Naive thymus-derived CD4-positive, alpha-beta T cell (primary cell): ENCODE results near the gene TMEM184A. TPM values are rescaled to one million over a fixed set of nuclear protein-coding genes. Genes with fewer than 3 reads are reported as not detected.

Source experiments
- ATAC-seq: fragments of 150-1000 bp; cut with Tn5 transposase; 2 replicates; pipeline ENCODE4 v1.10.0; 2021; ENCODE audit warnings: mild to moderate bottlenecking, moderate library complexity
- CTCF ChIA-PET: fragments of 350-600 bp; sonication (Branson Sonifier 250); formaldehyde crosslinking; loops from one replicate; lab custom pipeline; 2021; ENCODE audit warnings: antibody characterized with exemption; lab: Charles Lee
- POLR2A ChIA-PET: fragments of 350-600 bp; sonication (Branson Sonifier 250); formaldehyde crosslinking; loops from one replicate; lab custom pipeline; 2021; ENCODE audit warnings: antibody characterized with exemption, inconsistent platforms; lab: Charles Lee
- DNase-seq, 9 donors: peaks; one replicate each; pipeline versions ENCODE4 v3.0.0 to v3.0.0-alpha.2; 2020 to 2022; ENCODE audit warnings: mixed read lengths in 1 of 9
- H3K27ac ChIP-seq: one replicate; pipeline ENCODE4 v1.7.0; 2013; ENCODE audit warnings: mild to moderate bottlenecking, low read depth, low read length, moderate library complexity
- H3K27me3 ChIP-seq, 2 donors: one replicate each; pipeline ENCODE4 v1.7.0; 2013; ENCODE audit warnings: low read length in 2 of 2, mild to moderate bottlenecking in 2 of 2, moderate library complexity in 2 of 2; ENCODE audit not compliant: control insufficient read depth in 2 of 2, insufficient read depth in 2 of 2
- H3K36me3 ChIP-seq, 3 experiments: 1 replicate in 2 of 3; 2 replicates in 1 of 3; pipeline ENCODE4 v1.7.0; 2013; ENCODE audit warnings: low read length in 3 of 3, mild to moderate bottlenecking in 3 of 3, moderate library complexity in 1 of 3; ENCODE audit not compliant: insufficient read depth in 3 of 3, control insufficient read depth in 2 of 3
- H3K4me1 ChIP-seq, 2 donors: one replicate each; pipeline ENCODE4 v1.7.0; 2013; ENCODE audit warnings: low read length in 2 of 2, mild to moderate bottlenecking in 2 of 2, moderate library complexity in 1 of 2; ENCODE audit not compliant: control insufficient read depth in 2 of 2, insufficient read depth in 2 of 2
- H3K4me3 ChIP-seq: 2 replicates; pipeline ENCODE4 v1.7.0; 2013; ENCODE audit warnings: mild to moderate bottlenecking, low read length
- H3K9me3 ChIP-seq, 3 experiments: 1 replicate in 2 of 3; 2 replicates in 1 of 3; pipeline ENCODE4 v1.7.0; 2013; ENCODE audit warnings: low read length in 3 of 3; ENCODE audit not compliant: control insufficient read depth in 2 of 3
- H3K27ac Mint-ChIP-seq, 9 donors: one replicate each; pipeline ENCODE4 v1.8.0; 2020 to 2022; ENCODE audit warnings: mixed read lengths in 9 of 9, mild to moderate bottlenecking in 8 of 9, moderate library complexity in 5 of 9, inconsistent platforms in 2 of 9
- H3K27me3 Mint-ChIP-seq, 5 donors: one replicate each; pipeline ENCODE4 v1.8.0; 2021 to 2022; ENCODE audit warnings: mixed read lengths in 5 of 5, mild to moderate bottlenecking in 1 of 5
- H3K36me3 Mint-ChIP-seq, 5 donors: one replicate each; pipeline ENCODE4 v1.8.0; 2020 to 2022; ENCODE audit warnings: mixed read lengths in 5 of 5, mild to moderate bottlenecking in 3 of 5, inconsistent platforms in 1 of 5
- H3K4me1 Mint-ChIP-seq, 7 donors: one replicate each; pipeline ENCODE4 v1.8.0; 2020 to 2022; ENCODE audit warnings: mixed read lengths in 7 of 7, mild to moderate bottlenecking in 3 of 7, inconsistent platforms in 1 of 7
- H3K4me3 Mint-ChIP-seq, 10 donors: one replicate each; pipeline ENCODE4 v1.8.0; 2020 to 2022; ENCODE audit warnings: mild to moderate bottlenecking in 10 of 10, mixed read lengths in 10 of 10, moderate library complexity in 6 of 10, inconsistent platforms in 2 of 10
- H3K9me3 Mint-ChIP-seq, 11 donors: one replicate each; pipeline ENCODE4 v1.8.0; 2020 to 2022; ENCODE audit warnings: mixed read lengths in 11 of 11, mild to moderate bottlenecking in 4 of 11, inconsistent platforms in 1 of 11, moderate library complexity in 1 of 11
- intact Hi-C, 2 donors: fragments of 100-400 bp; cut with micrococcal nuclease; formaldehyde crosslinking; loops; one replicate each; pipeline ENCODE4 v1.15.1; 2023
- polyA plus RNA-seq, 2 donors: library from polyadenylated mRNA; unstranded; fragments of 300-500 nt; fragmentation: Illumina TruSeq; gene quantifications; one replicate each; pipeline ENCODE4 v1.2.3, GENCODE V29; 2021
- total RNA-seq, 6 experiments: library from RNA in 5 of 6; stranded (reverse) in 5 of 6; gene quantifications; 1 replicate in 5 of 6; 2 replicates in 1 of 6; pipeline ENCODE4 v1.2.3 and lab custom pipeline; 2021 to 2026

Gene TMEM184A
- total and polyA plus RNA-seq, 7 experiments from 2014 or later, result 0.05 to 0.06 TPM; not detected in 5

DNA sequence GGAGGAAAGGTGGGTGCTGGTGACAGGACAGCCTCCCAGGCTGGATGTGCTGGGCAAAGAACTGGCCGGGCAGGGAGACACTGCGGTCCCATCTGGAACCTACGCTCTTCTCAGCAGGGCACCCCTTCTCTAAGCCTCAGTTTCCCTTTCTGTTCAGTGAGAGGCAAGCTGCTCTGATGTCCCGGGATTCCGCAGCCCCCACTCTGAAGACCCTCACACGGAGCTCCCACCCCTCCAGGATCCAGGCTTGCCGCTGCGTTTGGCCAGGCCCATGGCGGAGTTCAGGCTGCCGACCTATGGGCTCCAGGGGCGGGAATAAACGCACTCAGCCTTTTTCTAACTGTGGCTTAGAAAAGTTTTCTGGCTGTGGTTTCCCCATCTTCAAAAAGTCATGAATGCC, 41.6 kb downstream of the TMEM184A start:
- H3K27me3 Mint-ChIP-seq, result no peaks in the 10 kb centered on the region

DNA sequence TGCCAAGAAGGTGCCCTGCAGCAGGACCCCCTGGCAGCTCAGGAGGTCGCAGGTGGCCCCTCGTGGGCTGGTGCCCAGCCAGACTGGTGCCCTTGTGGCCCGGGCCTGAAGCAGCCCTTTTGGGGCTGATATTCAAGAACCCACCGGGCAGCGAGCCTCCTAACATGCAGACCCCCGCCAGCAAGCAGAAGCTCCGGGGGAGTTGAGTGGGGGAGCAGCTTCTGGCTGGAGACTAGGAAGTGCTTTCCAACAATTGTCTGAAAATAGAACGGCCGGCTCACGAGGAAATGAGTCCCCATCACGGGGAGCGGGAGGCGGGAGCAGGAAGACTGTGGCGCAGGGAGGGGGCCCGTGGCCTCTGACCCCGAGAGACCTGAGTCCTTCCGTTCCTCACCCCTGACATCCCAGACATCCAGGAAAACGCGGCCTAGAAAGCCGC, 42.3 kb downstream of the TMEM184A start:
- H3K27ac Mint-ChIP-seq, result peak overlapping the region in 4 of 9 donors; percentile 15 to 82 (median 72)
- POLR2A ChIA-PET, result interaction anchor here (0.6 to 1.8 kb wide), 4 partner anchors 7 to 658 kb away, joined by 3 to 5 read pairs (median 4); no protein-coding TSS in a partner anchor
- no peaks in the 10 kb centered on the region for H3K36me3 Mint-ChIP-seq
- H3K4me1 Mint-ChIP-seq, result peaks cover 12 to 39% (median 15%) of the 10 kb centered on the region in 7 donors
- ATAC-seq (no peak), DNase-seq (no peak)
- peaks cover 4 to 27% of the 10 kb centered on the region in 2 donors for H3K4me1 ChIP-seq
- H3K36me3 ChIP-seq, result no peaks in the 10 kb centered on the region
- H3K4me3 Mint-ChIP-seq, result peak overlapping the region in 3 of 10 donors; percentile 10 to 74 (median 60)
- no peaks in the 10 kb centered on the region for H3K27me3 Mint-ChIP-seq
- intact Hi-C loops, result loop anchor here (1.0 to 2.0 kb wide), 2 partner anchors 13 to 17 kb away; partner anchors contain the start of gene MAFK (in 1 of the 2)
- H3K27me3 ChIP-seq, result no peaks in the 10 kb centered on the region
- no peaks in the 10 kb centered on the region for H3K9me3 ChIP-seq
- H3K27ac ChIP-seq, result no peak overlapping the region
- no peak overlapping the region for H3K4me3 ChIP-seq
- no peaks in the 10 kb centered on the region for H3K9me3 Mint-ChIP-seq
- CTCF ChIA-PET, result no interaction called here

More for the DNA sequence above, 41.6 kb downstream of the TMEM184A start:
- intact Hi-C loops, result no loop called here
- ChIA-PET CTCF (no interaction called here), POLR2A (interaction anchor here (0.6 to 1.8 kb wide), 4 partner anchors 8 to 657 kb away, joined by 3 to 5 read pairs (median 4); no protein-coding TSS in a partner anchor)
- Mint-ChIP-seq H3K36me3 (peaks cover 0 to 5% (median 4%) of the 10 kb centered on the region in 5 donors), H3K4me1 (peaks cover 11 to 35% (median 14%) of the 10 kb centered on the region in 7 donors), H3K4me3 (no peak overlapping the region), H3K27ac (no peak overlapping the region), H3K9me3 (peaks cover 0 to 7% (median 4%) of the 10 kb centered on the region in 11 donors)
- ATAC-seq (no peak), DNase-seq (no peak)
- Histone ChIP-seq H3K9me3 (no peaks in the 10 kb centered on the region), H3K27me3 (no peaks in the 10 kb centered on the region), H3K4me3 (no peak overlapping the region), H3K27ac (no peak overlapping the region), H3K4me1 (peaks cover 4 to 27% of the 10 kb centered on the region in 2 donors), H3K36me3 (no peaks in the 10 kb centered on the region)

DNA sequence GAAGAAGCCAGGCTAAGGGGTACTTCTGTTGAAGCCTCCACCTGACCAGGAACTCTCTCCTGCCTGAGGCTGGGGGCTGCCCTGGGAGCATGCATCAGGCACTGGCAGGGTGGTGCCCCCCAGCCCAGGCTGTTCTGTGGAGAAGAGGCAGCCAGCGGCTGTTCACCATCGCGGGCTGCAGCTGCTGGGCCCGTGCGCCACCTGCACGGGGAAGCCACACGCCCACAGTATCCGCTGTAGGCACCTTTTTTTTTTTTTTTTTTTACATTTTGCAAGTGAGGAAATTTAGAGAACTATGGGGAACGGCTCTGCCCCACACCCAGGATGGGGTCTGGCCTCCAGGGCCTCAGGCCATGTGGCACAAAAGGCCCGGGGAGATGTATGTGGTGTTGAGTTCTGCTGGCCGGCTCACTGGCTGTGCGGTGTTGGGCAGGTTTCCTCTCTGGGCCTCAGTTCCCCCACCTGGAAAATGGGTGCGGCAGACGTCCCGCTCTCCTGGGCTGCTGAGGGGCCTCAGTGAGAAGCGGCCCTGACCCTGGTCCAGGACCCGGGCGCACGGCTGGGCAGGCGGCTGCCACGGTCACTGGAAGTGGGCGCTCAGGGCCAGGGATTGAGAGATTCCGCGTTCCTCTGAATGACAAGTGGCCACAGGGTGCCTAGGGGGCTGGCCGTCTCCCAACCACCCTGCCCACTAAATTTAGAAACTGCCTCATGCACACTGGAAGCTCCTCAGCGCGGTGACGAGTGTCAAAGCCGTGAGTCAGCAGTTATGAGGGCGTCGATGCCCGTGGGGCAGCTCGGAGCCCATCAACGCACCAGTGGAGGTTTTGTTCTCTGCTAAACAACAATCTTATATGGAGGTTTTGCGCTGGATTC, 43.0 kb downstream of the TMEM184A start:
- no peaks in the 10 kb centered on the region for H3K9me3 Mint-ChIP-seq
- ChIA-PET CTCF (interaction anchor here (0.6 kb wide), 1 partner anchor 41 kb away, joined by 5 read pairs; no protein-coding TSS in a partner anchor), POLR2A (interaction anchor here (0.7 to 1.8 kb wide), 4 partner anchors 9 to 46 kb away, joined by 3 to 5 read pairs (median 4); partner anchors contain the start of gene INTS1)
- Histone ChIP-seq H3K27me3 (no peaks in the 10 kb centered on the region), H3K9me3 (no peaks in the 10 kb centered on the region), H3K4me3 (no peak overlapping the region), H3K4me1 (peaks cover 4 to 27% of the 10 kb centered on the region in 2 donors), H3K27ac (no peak overlapping the region), H3K36me3 (no peaks in the 10 kb centered on the region)
- intact Hi-C loops, result loop anchor here (1.0 to 2.0 kb wide), 3 partner anchors 9 to 17 kb away; partner anchors contain the start of genes INTS1 (in 1 of the 2) and MAFK (in 1 of the 2)
- peak overlapping the region; percentile 12 to 75 (median 62) for H3K4me3 Mint-ChIP-seq
- H3K27ac Mint-ChIP-seq, result peak overlapping the region; percentile 15 to 87 (median 68)
- H3K36me3 Mint-ChIP-seq, result no peaks in the 10 kb centered on the region
- DNase-seq, result peak; percentile 34 to 71 (median 67)
- ATAC-seq, result peak; percentile 82
- H3K4me1 Mint-ChIP-seq, result peaks cover 14 to 45% (median 20%) of the 10 kb centered on the region in 7 donors
- no peaks in the 10 kb centered on the region for H3K27me3 Mint-ChIP-seq

DNA sequence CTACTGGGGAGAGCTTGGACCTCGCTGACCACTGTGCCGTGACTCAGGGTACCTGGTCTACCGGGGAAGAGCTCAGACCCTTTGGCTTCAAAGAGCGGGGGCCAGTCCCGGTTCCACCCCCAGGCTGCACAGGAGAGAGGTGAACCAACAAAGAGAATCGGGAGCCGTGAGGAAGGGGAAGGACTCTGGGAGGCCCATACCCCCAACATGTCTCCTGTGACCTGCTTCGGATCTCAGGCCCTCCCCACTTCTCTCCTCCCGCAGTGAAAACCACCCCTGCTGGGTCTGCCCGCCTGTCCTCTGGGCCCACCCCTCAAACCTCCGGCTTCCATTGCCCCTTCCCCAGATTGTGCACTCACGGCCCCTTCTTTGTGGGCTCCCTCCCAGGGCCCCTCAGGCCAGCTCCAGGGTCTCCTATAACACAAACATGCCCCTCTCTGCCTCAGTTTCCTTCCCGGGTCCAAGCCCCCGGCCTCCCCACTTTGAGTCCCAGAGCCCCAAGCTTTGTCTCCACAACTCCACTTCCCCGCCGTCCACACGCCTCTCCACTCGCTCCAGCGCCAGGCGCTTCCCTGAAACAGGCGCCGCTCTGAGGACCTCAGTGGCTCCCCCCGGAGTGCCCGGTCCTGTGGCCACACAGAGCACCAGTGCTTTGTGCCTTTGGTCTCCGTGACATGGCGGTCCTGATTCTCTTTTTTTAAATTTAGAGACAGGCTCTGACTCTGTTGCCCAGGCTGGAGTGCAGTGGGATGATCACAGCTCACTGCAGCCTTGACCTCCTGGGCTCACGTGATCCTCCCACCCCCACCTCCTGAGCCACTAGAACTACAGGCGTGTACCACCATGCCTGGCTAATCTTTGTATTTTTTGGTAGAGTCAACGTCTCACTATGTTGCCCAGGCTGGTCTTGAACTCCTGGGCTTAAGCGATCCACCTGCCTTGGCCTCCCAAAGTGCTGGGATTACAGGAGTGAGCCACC, 44.3 kb downstream of the TMEM184A start:
- DNase-seq (no peak), ATAC-seq (no peak)
- Histone ChIP-seq H3K27me3 (no peaks in the 10 kb centered on the region), H3K9me3 (no peaks in the 10 kb centered on the region), H3K27ac (no peak overlapping the region), H3K36me3 (no peaks in the 10 kb centered on the region), H3K4me3 (no peak overlapping the region), H3K4me1 (peaks cover 4 to 30% of the 10 kb centered on the region in 2 donors)
- H3K4me3 Mint-ChIP-seq, result peak overlapping the region in 4 of 10 donors; percentile 18 to 47 (median 28)
- POLR2A ChIA-PET, result interaction anchor here (0.7 to 1.1 kb wide), 3 partner anchors 8 to 21 kb away, joined by 3 to 6 read pairs (median 3); partner anchors contain the start of gene INTS1
- intact Hi-C loops, result loop anchor here (1.0 to 2.0 kb wide), 2 partner anchors 7 to 15 kb away; partner anchors contain the start of gene INTS1 (in 1 of the 2)
- H3K4me1 Mint-ChIP-seq, result peaks cover 19 to 55% (median 23%) of the 10 kb centered on the region in 7 donors
- CTCF ChIA-PET, result interaction anchor here (0.8 kb wide), 1 partner anchor 368 kb away, joined by 4 read pairs; no protein-coding TSS in a partner anchor
- H3K9me3 Mint-ChIP-seq, result no peaks in the 10 kb centered on the region
- no peaks in the 10 kb centered on the region for H3K36me3 Mint-ChIP-seq
- peaks cover 0 to 2% (median 0%) of the 10 kb centered on the region in 5 donors for H3K27me3 Mint-ChIP-seq
- H3K27ac Mint-ChIP-seq, result peak overlapping the region in 7 of 9 donors; percentile 8 to 88 (median 68)

DNA sequence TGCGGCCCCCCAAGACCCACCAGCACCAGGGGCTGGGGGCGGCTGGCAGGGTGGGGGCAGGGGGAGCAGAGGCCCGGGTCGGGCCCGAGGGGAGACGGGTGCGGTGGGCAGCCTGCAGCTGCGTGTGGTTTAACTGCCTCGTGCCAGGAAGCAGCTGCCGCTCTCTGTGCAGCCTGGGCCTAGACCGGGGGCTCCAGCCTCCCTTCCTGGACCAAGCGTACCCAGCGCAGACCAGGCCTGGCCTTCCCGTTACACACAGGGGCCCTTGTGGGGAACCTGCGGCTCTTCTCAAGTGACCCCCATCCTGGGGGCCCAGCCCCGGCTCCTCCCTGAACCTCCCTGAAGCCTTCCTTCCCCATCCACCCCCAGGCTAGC, 45.2 kb downstream of the TMEM184A start:
- Histone ChIP-seq H3K4me1 (peaks cover 4 to 35% of the 10 kb centered on the region in 2 donors), H3K4me3 (no peak overlapping the region), H3K27me3 (no peaks in the 10 kb centered on the region), H3K36me3 (no peaks in the 10 kb centered on the region), H3K9me3 (no peaks in the 10 kb centered on the region), H3K27ac (no peak overlapping the region)
- Mint-ChIP-seq H3K4me1 (peaks cover 25 to 65% (median 30%) of the 10 kb centered on the region in 7 donors), H3K27me3 (peaks cover 0 to 4% (median 0%) of the 10 kb centered on the region in 5 donors), H3K27ac (peak overlapping the region in 5 of 9 donors; percentile 32 to 83 (median 43)), H3K36me3 (no peaks in the 10 kb centered on the region), H3K4me3 (peak overlapping the region in 2 of 10 donors; percentile 18 to 45), H3K9me3 (no peaks in the 10 kb centered on the region)
- intact Hi-C loops, result no loop called here
- ChIA-PET POLR2A (interaction anchor here (1.1 kb wide), 1 partner anchor 22 kb away, joined by 6 read pairs; no protein-coding TSS in a partner anchor), CTCF (interaction anchor here (0.7 to 1.1 kb wide), 2 partner anchors 45 to 958 kb away, joined by 3 read pairs; partner anchors contain the start of gene TMEM184A)
- ATAC-seq, result no peak
- no peak for DNase-seq
